ENCODE results near the gene PPIP5K1.

PPIP5K1 gene

DNA sequence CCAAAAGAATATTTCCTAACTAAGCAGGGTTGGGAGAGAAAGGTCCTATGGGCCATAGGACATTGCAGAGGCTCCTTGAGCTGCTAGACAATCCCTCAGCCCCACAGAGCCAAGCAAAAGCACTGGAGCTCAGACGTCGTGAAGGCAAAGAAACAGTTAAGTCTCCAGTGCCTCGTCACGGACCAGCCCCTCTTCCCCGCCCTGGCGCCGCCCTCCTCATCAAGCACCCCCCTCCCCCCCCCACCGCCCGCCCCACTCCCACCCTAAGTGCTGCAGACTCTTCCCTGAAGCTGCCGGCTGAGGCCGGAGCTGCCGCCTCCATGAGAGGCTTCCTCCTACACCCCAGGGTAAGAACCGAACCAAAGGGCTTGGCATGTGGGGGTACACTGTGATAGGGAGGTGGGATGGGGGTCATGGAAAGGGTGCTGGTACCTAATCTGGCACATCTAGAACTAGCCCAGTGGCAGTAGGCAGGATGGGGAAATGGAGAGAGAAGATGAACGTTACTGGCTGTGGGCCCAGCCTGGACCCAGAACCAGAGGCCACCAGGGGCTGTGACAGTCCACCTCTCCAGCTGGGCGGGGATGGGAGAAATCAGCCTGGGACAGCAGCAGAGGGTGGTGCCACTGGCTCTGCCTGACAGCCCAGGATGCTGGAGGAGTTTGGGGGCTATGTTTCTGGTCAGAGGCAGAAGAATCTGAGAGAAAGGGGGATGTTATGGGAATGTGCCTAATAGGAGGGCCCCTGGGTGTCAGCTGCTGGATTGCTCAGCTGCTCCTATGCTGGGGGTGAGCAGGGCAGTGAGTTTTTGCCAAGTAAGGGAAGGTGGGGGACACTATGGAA is 72.4 kb downstream of the PPIP5K1 start, which contains the start of gene MAP1A:
TSS of gene MAP1A (plus strand) at position 255 of the 843 bp plus-strand sequence. CDS start 3,866 bp downstream, outside the sequence.
- no peak for TF ChIP-seq SNAI2 (CRISPR knock-in tag; IDR thresholded peaks at IDR 0.05)
- TF ChIP-seq ZFP30 (CRISPR knock-in tag; IDR thresholded peaks at IDR 0.05): no peak
- TF ChIP-seq, protein P1, sequence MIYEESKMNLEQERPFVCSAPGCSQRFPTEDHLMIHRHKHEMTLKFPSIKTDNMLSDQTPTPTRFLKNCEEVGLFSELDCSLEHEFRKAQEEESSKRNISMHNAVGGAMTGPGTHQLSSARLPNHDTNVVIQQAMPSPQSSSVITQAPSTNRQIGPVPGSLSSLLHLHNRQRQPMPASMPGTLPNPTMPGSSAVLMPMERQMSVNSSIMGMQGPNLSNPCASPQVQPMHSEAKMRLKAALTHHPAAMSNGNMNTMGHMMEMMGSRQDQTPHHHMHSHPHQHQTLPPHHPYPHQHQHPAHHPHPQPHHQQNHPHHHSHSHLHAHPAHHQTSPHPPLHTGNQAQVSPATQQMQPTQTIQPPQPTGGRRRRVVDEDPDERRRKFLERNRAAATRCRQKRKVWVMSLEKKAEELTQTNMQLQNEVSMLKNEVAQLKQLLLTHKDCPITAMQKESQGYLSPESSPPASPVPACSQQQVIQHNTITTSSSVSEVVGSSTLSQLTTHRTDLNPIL (CRISPR knock-in tag; IDR thresholded peaks at IDR 0.05; ENCODE audit: low read depth): no peak
- no peak for TF ChIP-seq OSR1 (CRISPR knock-in tag; IDR thresholded peaks at IDR 0.05)
- TF ChIP-seq, protein P2, sequence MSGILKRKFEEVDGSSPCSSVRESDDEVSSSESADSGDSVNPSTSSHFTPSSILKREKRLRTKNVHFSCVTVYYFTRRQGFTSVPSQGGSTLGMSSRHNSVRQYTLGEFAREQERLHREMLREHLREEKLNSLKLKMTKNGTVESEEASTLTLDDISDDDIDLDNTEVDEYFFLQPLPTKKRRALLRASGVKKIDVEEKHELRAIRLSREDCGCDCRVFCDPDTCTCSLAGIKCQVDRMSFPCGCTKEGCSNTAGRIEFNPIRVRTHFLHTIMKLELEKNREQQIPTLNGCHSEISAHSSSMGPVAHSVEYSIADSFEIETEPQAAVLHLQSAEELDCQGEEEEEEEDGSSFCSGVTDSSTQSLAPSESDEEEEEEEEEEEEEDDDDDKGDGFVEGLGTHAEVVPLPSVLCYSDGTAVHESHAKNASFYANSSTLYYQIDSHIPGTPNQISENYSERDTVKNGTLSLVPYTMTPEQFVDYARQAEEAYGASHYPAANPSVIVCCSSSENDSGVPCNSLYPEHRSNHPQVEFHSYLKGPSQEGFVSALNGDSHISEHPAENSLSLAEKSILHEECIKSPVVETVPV (CRISPR knock-in tag; IDR thresholded peaks at IDR 0.05): no peak
- TF ChIP-seq, protein P3, sequence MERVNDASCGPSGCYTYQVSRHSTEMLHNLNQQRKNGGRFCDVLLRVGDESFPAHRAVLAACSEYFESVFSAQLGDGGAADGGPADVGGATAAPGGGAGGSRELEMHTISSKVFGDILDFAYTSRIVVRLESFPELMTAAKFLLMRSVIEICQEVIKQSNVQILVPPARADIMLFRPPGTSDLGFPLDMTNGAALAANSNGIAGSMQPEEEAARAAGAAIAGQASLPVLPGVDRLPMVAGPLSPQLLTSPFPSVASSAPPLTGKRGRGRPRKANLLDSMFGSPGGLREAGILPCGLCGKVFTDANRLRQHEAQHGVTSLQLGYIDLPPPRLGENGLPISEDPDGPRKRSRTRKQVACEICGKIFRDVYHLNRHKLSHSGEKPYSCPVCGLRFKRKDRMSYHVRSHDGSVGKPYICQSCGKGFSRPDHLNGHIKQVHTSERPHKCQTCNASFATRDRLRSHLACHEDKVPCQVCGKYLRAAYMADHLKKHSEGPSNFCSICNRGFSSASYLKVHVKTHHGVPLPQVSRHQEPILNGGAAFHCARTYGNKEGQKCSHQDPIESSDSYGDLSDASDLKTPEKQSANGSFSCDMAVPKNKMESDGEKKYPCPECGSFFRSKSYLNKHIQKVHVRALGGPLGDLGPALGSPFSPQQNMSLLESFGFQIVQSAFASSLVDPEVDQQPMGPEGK (CRISPR knock-in tag; IDR thresholded peaks at IDR 0.05; ENCODE audit: borderline replicate concordance): no peak
- no peak for TF ChIP-seq ARNTL (CRISPR knock-in tag; IDR thresholded peaks at IDR 0.05; ENCODE audit: borderline replicate concordance, low read depth)
- TF ChIP-seq TCF4 (CRISPR knock-in tag; IDR thresholded peaks at IDR 0.05; ENCODE audit: borderline replicate concordance): no peak
- no peak for TF ChIP-seq BACH2 (CRISPR knock-in tag; IDR thresholded peaks at IDR 0.05; ENCODE audit: borderline replicate concordance)
- no peak for TF ChIP-seq ESRRG (CRISPR knock-in tag; IDR thresholded peaks at IDR 0.05)
- TF ChIP-seq ISL1 (CRISPR knock-in tag; IDR thresholded peaks at IDR 0.05): no peak
- no peak for TF ChIP-seq PPARA (CRISPR knock-in tag; IDR thresholded peaks at IDR 0.05; ENCODE audit: borderline replicate concordance)
- no peak for TF ChIP-seq RARB (CRISPR knock-in tag; IDR thresholded peaks at IDR 0.05)
- no peak for TF ChIP-seq ZNF8 (CRISPR knock-in tag; IDR thresholded peaks at IDR 0.05)
- no peak for TF ChIP-seq ZNF565 (CRISPR knock-in tag; conservative IDR thresholded peaks at IDR 0.05; ENCODE audit: low read depth)
- no peak for TF ChIP-seq GLIS3 (CRISPR knock-in tag; IDR thresholded peaks at IDR 0.05)
- TF ChIP-seq POU6F1 (CRISPR knock-in tag; IDR thresholded peaks at IDR 0.05; ENCODE audit: borderline replicate concordance, low read depth): no peak
- no peak for TF ChIP-seq CSDC2 (CRISPR knock-in tag; IDR thresholded peaks at IDR 0.05)
- ATAC-seq: peak; percentile 73

GRCh38 chr15:43516801-43517353 is 73.1 kb downstream of the PPIP5K1 start:
- peak; percentile 42 for ATAC-seq
- TF ChIP-seq RARB (CRISPR knock-in tag; IDR thresholded peaks at IDR 0.05) (no peak), ZNF565 (CRISPR knock-in tag; conservative IDR thresholded peaks at IDR 0.05; ENCODE audit: low read depth) (no peak), ISL1 (CRISPR knock-in tag; IDR thresholded peaks at IDR 0.05) (no peak), BACH2 (CRISPR knock-in tag; IDR thresholded peaks at IDR 0.05; ENCODE audit: borderline replicate concordance) (no peak), GLIS3 (CRISPR knock-in tag; IDR thresholded peaks at IDR 0.05) (no peak), ARNTL (CRISPR knock-in tag; IDR thresholded peaks at IDR 0.05; ENCODE audit: borderline replicate concordance, low read depth) (no peak), ZNF8 (CRISPR knock-in tag; IDR thresholded peaks at IDR 0.05) (no peak), ESRRG (CRISPR knock-in tag; IDR thresholded peaks at IDR 0.05) (no peak), OSR1 (CRISPR knock-in tag; IDR thresholded peaks at IDR 0.05) (no peak), POU6F1 (CRISPR knock-in tag; IDR thresholded peaks at IDR 0.05; ENCODE audit: borderline replicate concordance, low read depth) (no peak), TOX (CRISPR knock-in tag; IDR thresholded peaks at IDR 0.05; ENCODE audit: borderline replicate concordance) (no peak)
- TF ChIP-seq, protein P1 (CRISPR knock-in tag; IDR thresholded peaks at IDR 0.05; ENCODE audit: low read depth): no peak
- TF ChIP-seq, protein P2 (CRISPR knock-in tag; IDR thresholded peaks at IDR 0.05): no peak
- TF ChIP-seq, protein P4, sequence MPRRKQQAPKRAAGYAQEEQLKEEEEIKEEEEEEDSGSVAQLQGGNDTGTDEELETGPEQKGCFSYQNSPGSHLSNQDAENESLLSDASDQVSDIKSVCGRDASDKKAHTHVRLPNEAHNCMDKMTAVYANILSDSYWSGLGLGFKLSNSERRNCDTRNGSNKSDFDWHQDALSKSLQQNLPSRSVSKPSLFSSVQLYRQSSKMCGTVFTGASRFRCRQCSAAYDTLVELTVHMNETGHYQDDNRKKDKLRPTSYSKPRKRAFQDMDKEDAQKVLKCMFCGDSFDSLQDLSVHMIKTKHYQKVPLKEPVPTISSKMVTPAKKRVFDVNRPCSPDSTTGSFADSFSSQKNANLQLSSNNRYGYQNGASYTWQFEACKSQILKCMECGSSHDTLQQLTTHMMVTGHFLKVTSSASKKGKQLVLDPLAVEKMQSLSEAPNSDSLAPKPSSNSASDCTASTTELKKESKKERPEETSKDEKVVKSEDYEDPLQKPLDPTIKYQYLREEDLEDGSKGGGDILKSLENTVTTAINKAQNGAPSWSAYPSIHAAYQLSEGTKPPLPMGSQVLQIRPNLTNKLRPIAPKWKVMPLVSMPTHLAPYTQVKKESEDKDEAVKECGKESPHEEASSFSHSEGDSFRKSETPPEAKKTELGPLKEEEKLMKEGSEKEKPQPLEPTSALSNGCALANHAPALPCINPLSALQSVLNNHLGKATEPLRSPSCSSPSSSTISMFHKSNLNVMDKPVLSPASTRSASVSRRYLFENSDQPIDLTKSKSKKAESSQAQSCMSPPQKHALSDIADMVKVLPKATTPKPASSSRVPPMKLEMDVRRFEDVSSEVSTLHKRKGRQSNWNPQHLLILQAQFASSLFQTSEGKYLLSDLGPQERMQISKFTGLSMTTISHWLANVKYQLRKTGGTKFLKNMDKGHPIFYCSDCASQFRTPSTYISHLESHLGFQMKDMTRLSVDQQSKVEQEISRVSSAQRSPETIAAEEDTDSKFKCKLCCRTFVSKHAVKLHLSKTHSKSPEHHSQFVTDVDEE (CRISPR knock-in tag; IDR thresholded peaks at IDR 0.05): no peak
